Putamen (tissue), 1 donor: ENCODE measurements around the gene AIFM1.

Experiments
- DNase-seq: peaks from one replicate; pipeline ENCODE4 v3.0.0-alpha.2; 2016; ENCODE audit warnings: low spot score

The AIFM1 gene

GRCh38 chrX:130170752-130171445 is 5.3 kb upstream of the AIFM1 start:
- peak; percentile 94 for DNase-seq

GRCh38 chrX:130167040-130167439 is 1.4 kb upstream of the AIFM1 start:
- DNase-seq: no peak

- DNase-seq: no peak
These were observed 799 bp upstream of the AIFM1 start for GRCh38 chrX:130166503-130166777.

- DNase-seq: no peak
These were observed 399 bp downstream of the AIFM1 start for GRCh38 chrX:130165181-130165702.

DNA sequence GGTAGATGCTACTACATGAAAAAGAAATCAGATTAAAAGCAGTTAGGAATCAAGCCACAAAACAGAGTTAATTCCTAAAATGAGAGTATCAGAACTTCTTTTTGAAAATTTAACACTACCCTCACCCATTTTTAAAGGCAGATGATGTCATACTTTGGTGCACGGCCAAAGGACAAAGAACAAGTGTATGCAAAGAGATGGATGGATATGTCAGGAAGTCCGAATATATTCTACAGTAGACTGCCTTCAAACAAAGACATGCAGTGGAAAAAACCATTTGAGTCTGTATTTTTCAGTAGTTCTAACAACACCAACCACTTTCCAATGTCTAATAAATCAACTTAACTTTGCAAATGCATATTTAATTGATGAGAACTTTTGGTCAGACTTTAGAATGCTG is 2.2 kb downstream of the AIFM1 start:
- DNase-seq: no peak

- no peak for DNase-seq
These were observed 3.4 kb downstream of the AIFM1 start for GRCh38 chrX:130162094-130162735.

DNA sequence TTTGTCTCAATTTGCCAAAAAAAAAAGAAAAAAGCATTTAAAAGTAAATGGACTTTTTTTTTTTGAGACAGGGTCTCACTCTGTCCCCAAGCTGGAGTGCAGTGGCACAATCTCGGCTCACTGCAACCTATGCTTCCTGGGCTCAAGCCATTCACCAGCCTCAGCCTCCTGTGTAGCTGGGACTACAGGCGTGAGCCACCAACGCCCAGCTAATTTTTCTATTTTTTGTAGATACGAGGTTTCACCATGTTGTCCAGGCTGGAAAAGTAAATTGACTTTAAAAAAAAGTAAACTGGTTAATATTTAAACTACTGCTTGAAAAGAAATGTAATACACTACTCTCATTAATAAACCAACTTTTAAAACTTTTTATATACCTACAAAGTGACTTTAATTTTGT is 5.9 kb downstream of the AIFM1 start:
- no peak for DNase-seq

GRCh38 chrX:130158311-130158710 is 7.3 kb downstream of the AIFM1 start:
- no peak for DNase-seq

DNA sequence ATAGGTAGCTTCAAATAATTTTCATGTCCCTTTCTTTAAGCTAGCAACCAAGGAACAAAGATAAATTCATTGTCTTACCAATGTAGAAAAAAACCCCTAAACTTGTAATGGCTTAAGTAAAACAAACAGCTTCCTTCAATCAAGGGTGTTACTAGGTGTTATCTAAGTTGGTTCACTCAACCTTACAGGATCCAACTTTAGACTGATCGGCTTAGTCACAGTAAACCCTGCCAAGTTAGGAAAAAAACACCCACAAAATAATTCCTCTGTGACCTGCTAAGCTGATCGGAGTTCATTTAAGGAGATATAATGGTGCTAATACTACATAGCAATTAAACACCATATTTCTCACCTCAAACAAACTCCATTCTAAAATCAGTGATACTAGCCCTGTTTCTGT is 10.1 kb downstream of the AIFM1 start:
- DNase-seq: no peak

DNA sequence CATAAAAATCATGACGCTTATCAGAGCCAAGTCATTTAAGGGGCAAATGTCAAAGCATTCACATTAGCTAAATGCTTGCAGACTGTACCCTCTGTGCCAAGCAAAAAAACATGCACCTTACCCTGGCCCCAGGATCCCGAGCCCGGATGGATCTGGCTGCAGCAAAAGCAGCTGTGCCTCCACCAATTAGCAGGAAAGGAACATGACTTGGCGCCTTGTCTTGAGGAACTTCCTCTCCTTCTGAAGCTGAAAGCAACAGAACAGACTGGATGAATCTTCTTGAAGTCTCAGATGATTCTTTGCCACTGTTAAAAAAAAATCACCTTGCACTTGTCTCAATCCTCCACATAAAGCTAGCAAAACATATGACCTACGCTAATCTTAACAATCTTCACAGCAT is 18.0 kb downstream of the AIFM1 start:
- no peak for DNase-seq

DNA sequence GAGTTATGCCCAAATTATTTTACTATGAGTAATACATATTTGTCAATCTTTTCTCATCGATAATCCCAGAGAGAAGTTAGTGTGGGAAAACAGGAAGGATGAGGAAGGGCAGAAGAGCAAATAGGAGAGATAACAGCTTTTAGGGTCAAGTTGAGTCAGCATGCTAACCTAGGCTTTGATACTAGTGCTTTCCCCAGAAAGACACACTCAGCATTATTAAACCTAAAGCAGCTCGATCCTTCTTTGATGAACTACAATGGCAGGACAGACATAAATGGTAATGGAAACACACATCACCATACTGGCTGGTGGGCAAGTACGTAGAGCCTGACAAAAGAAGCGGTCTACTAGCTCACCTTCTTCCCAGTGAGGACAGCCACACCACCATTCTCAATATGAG is 20.5 kb downstream of the AIFM1 start:
- DNase-seq: no peak

DNA sequence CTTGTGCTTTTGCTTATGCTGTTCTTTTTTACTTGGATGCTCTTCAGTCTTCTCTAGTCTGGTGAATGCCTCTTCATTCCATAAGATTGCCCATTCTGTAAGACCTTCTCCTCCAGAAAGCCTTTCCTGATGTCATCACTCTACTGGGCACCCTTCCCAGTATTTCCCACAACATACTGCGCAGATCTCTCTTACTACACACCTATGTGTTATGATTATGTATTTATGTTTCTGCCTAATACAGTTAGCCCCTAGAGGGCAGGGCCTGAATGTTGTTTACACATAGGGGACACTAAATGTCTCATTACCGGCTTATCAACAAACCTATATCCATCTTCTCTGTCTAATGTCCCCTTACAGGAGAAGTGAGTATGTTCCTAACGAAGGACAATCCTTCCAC is 21.1 kb downstream of the AIFM1 start:
- DNase-seq: no peak

DNA sequence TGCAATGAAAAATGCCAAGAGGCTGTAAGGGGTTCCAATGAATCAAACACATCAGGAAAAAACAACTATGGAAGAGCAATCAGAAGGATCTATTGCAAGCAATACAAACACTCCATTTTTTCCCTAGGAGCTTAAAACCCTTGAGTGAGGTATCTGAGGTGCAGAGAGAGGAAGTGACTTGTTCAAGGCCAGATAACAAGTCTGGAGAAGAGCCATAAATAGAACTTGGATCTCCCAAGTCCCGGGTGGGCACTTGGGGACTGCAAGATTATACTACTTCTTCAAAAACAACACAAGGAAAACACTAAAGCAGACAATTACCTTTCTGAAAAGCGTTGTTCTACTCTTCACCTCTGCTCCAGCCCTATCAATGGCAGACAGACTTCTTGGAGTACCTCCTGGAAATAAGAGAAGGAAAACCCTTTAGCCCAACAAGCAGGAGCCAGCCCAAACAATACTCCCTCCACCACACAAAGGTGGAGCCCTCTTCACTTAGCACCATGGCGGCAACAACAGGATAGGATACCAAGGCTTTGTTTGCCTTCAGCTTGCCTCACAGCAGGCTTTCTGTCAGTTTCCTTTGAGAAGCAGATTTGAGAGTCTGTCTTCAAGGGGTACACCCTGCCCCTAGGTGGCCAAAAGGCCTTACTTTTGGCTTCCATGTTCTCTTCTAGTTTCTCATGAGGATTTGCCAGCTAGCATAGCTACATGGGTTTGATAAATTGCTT is 26.0 kb downstream of the AIFM1 start:
- DNase-seq: no peak

DNA sequence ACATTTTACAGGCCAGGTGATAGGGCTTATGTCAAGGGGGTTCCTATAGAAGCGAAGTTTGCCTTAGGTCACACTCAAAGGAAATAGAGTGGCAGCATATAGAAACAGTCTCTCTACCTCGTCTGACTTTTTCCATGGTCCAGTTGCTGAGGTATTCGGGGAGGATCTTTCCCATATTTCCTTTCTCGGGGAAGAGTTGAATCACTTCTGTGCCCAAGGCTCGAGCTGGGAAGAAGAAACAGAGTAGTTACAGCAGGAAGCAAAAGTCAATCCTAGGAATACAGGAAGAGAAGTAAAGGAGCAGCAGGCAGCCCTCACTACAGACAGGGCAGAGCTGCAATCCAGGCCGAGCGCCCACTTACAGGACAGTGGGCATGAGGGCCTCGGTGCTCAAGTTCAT is 28.7 kb downstream of the AIFM1 start:
- no peak for DNase-seq

GRCh38 chrX:130136496-130136895 is 29.1 kb downstream of the AIFM1 start:
- DNase-seq: no peak

DNA sequence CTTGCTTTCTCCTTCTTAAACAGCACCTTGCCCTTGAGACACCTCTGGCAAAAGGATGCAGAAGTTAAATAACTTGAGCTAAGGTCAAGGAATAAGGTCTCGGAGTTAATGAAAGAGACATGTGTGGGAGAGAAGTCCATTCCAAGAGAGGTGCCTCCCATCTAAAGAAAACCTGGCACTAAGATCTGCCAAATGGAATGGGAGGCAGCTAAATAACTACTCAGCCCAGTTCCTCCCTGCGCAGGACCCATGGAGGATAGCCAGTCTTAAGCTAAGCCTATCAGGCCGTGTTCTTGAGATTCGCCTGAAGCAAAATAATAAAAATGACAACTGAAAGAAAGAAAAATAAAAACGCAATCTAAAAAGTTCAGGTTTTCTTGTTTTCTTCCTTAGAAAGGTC is 34.7 kb downstream of the AIFM1 start:
- no peak for DNase-seq

DNA sequence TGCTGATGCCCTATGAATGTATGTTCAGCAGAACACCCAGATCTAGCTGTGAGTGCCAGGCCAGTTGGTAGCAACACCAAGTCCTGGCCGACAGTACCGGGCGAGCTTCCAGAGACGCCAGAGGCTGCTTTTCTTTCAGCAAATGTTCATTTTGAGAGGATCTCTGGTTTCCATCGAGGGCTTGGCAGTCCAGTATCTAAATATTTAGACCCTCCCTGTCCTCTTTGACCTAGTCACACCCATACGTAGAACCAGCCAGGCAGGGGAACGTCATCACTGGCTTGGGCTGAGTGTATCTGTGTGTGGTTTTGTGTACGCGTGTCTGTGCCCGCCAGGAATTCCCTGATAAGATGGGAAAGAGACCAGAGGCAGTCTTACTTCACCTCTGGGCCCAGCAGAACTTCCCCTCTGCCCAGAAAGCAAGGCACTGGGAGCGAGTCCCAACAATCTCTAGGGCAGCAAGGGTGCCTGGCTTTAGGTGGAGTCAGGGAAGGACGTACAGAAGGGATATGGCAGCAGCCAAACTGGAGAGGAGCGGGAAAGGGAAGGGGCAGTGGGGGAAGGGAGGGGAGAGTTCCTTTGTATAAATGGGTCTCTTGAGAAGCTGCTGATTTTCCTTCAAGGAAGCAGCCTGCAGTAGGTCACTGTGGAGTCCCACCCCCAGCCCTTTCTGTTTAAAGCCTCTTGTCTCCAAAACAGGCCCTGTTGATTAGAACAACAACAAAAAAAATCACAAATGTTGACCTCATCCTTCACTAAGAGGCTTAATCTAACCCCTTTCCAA is 40.4 kb downstream of the AIFM1 start:
- no peak for DNase-seq

DNA sequence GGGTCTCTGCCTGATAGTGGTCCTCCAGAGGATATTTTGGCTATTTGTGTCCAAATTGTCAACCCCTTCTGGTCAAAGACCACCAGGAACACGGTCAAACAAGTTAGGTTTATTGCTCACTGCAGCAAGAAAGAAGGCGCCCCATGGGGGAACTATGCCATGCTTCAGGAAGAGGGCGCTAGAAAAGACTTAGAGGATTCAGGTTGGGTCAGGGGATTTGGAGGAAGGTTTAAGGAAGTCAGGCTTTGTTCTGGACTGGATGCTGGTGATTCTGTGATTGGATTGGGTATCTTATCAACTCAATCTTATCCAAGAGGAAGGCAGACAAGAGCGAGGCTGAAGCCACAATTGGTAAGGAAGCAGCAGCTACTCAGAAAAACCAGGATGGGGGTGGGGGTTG is 41.1 kb downstream of the AIFM1 start:
- no peak for DNase-seq

GRCh38 chrX:130121505-130121800 is 44.2 kb downstream of the AIFM1 start:
- no peak for DNase-seq

DNA sequence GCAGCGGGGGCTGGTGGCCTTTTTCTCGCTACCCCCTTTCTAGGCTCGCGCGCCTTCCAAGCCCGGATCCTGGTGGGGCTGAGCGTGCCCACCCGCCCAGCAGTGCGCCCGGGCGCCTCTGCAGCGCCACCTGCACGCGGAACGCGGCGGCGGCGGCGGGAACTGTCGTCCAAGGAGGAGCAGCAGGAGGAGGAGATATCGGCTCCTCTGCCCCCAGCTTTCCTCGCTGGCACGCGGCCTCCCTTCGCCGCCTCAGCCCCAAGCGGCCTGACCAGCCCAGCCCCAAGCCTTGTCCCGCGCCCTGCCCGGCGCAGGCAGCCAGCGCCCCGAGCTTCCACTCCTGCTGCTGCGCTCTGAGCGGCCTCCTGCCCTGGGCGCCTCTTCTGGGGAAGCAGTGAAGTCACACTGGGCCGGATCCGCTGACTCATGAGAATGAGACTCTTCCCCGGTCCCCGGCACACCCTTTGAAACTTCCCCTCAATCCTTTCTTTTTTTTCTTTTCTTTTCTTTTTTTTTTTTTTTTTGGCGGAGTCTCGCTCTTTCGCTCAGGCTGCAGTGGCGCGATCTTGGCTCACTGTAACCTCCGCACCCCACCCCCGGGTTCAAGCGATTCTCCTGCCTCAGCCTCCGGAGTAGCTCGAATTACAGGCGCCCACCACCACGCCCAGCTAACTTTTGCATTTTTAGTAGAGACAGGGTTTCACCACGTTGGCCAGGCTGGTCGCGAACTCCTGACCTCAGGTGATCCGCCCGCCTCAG is 44.7 kb downstream of the AIFM1 start:
- DNase-seq: peak; percentile 34

GRCh38 chrX:130120321-130120731 is 45.3 kb downstream of the AIFM1 start:
- no peak for DNase-seq

- DNase-seq: no peak
These were observed 46.2 kb downstream of the AIFM1 start for GRCh38 chrX:130119312-130119898.
